SK-N-SH treated with all-trans-retinoic acid at 6 μM for 48 hours (cell line): ENCODE data around the gene FOXA2.

ENCODE experiments used
- ATAC-seq: fragments of 200-7000 bp; cut with Tn5 transposase; 3 replicates; pipeline ENCODE4 v1.9.1; 2020; ENCODE audit warnings: mild to moderate bottlenecking, moderate library complexity
- ARNTL ChIP-seq: fragments of 450-650 bp; formaldehyde crosslinking; IDR thresholded peaks from 2 replicates; pipeline ENCODE4 v1.5.0; 2020; ENCODE audit warnings: low read depth, mild to moderate bottlenecking, moderate library complexity, borderline replicate concordance
- BACH2 ChIP-seq: fragments of 250-450 bp; sonication (Bioruptor Pico); IDR thresholded peaks from 2 replicates; pipeline ENCODE4 v1.9.0; 2021; ENCODE audit warnings: mild to moderate bottlenecking, borderline replicate concordance
- CSDC2 ChIP-seq: fragments of 250-450 bp; sonication (Bioruptor Pico); IDR thresholded peaks from 2 replicates; pipeline ENCODE4 v1.5.0; 2020; ENCODE audit warnings: mild to moderate bottlenecking, moderate library complexity
- ESRRG ChIP-seq: fragments of 250-450 bp; sonication (Bioruptor Pico); IDR thresholded peaks from 2 replicates; pipeline ENCODE4 v1.6.1; 2021; ENCODE audit warnings: mild to moderate bottlenecking
- GLIS3 ChIP-seq: fragments of 250-450 bp; sonication (Bioruptor Pico); IDR thresholded peaks from 2 replicates; pipeline ENCODE4 v1.5.0; 2020; ENCODE audit warnings: mild to moderate bottlenecking, moderate library complexity
- ISL1 ChIP-seq: fragments of 250-450 bp; sonication (Bioruptor Pico); IDR thresholded peaks from 2 replicates; pipeline ENCODE4 v2.1.2; 2022; ENCODE audit warnings: mild to moderate bottlenecking, moderate library complexity
- OSR1 ChIP-seq: fragments of 250-450 bp; sonication (Bioruptor Pico); IDR thresholded peaks from 2 replicates; pipeline ENCODE4 v1.8.0; 2022; ENCODE audit warnings: moderate library complexity, mild to moderate bottlenecking, inconsistent platforms
- PPARA ChIP-seq: fragments of 250-450 bp; sonication (Bioruptor Pico); IDR thresholded peaks from 2 replicates; pipeline ENCODE4 v1.5.0; 2020; ENCODE audit warnings: mild to moderate bottlenecking, borderline replicate concordance
- RARB ChIP-seq: fragments of 250-450 bp; sonication (Bioruptor Pico); IDR thresholded peaks from 2 replicates; pipeline ENCODE4 v1.8.0; 2021; ENCODE audit warnings: mild to moderate bottlenecking, moderate library complexity
- TCF4 ChIP-seq: fragments of 250-450 bp; sonication (Bioruptor Pico); IDR thresholded peaks from 2 replicates; pipeline ENCODE4 v1.8.0; 2021; ENCODE audit warnings: mild to moderate bottlenecking, moderate library complexity, borderline replicate concordance
- TSHZ2 ChIP-seq: fragments of 250-450 bp; sonication (Bioruptor Pico); IDR thresholded peaks from 2 replicates; pipeline ENCODE4 v1.5.0; 2020; ENCODE audit warnings: mild to moderate bottlenecking, moderate library complexity
- ZC3H10 ChIP-seq: fragments of 250-450 bp; sonication (Bioruptor Pico); IDR thresholded peaks from 2 replicates; pipeline ENCODE4 v1.5.1; 2021; ENCODE audit warnings: mild to moderate bottlenecking, moderate library complexity
- ZFP3 ChIP-seq: fragments of 250-450 bp; sonication (Bioruptor Pico); IDR thresholded peaks from 2 replicates; pipeline ENCODE4 v1.5.0; 2020; ENCODE audit warnings: mild to moderate bottlenecking, moderate library complexity
- ZFP30 ChIP-seq: fragments of 450-650 bp; formaldehyde crosslinking; IDR thresholded peaks from 2 replicates; pipeline ENCODE4 v1.5.0; 2022; ENCODE audit warnings: mild to moderate bottlenecking, moderate library complexity
- ZNF565 ChIP-seq: fragments of 450-650 bp; formaldehyde crosslinking; conservative IDR thresholded peaks from 2 replicates; pipeline ENCODE4 v1.5.0; 2020; ENCODE audit warnings: low read depth, mild to moderate bottlenecking, moderate library complexity
- ZNF70 ChIP-seq: fragments of 450-650 bp; formaldehyde crosslinking; IDR thresholded peaks from 2 replicates; pipeline ENCODE4 v1.5.0; 2020; ENCODE audit warnings: mild to moderate bottlenecking, moderate library complexity
- ZNF8 ChIP-seq: fragments of 450-650 bp; formaldehyde crosslinking; IDR thresholded peaks from 2 replicates; pipeline ENCODE4 v1.5.0; 2020; ENCODE audit warnings: mild to moderate bottlenecking, moderate library complexity
- TF ChIP-seq, protein P1 (sequence below): fragments of 250-450 bp; sonication (Bioruptor Pico); IDR thresholded peaks from 2 replicates; pipeline ENCODE4 v1.8.0; 2020; ENCODE audit warnings: mild to moderate bottlenecking, moderate library complexity, borderline replicate concordance
- TF ChIP-seq, protein P2 (sequence below): fragments of 250-450 bp; sonication (Bioruptor Pico); IDR thresholded peaks from 2 replicates; pipeline ENCODE4 v1.8.0; 2021; ENCODE audit warnings: low read depth, mild to moderate bottlenecking, moderate library complexity, borderline replicate concordance
- TF ChIP-seq, protein P3 (sequence below): fragments of 250-450 bp; sonication (Bioruptor Pico); IDR thresholded peaks from 2 replicates; pipeline ENCODE4 v1.5.1; 2021; ENCODE audit warnings: mild to moderate bottlenecking, moderate library complexity

Gene FOXA2

DNA sequence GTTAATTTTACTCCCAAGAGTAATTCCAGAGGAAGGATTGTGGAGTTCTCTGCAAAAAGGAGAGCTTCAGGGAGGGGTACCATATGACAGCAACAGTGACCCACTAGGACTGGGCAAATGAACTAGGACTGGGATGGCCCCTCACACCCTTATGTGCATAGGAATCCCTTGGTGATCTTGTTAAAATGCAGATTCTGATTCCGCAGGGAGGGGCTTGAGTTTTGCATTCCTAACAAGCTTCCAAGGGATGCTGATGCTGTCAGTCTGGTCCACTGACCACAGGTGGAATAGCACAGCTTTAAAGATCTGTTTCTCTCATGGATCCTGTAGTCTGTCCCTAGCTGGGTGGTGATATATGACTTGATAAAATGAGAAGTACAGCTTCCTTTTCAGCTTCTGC, 6.3 kb upstream of the FOXA2 start:
- TF ChIP-seq ZNF565 (CRISPR knock-in tag) (no peak), PPARA (CRISPR knock-in tag) (no peak), CSDC2 (CRISPR knock-in tag) (no peak), ZFP3 (CRISPR knock-in tag) (no peak), OSR1 (CRISPR knock-in tag) (no peak), ZC3H10 (CRISPR knock-in tag) (no peak), TCF4 (no peak), ISL1 (CRISPR knock-in tag) (no peak), TSHZ2 (CRISPR knock-in tag) (no peak), ZFP30 (CRISPR knock-in tag) (no peak), ARNTL (no peak), GLIS3 (CRISPR knock-in tag) (no peak), ZNF8 (CRISPR knock-in tag) (no peak), ESRRG (CRISPR knock-in tag) (no peak), BACH2 (CRISPR knock-in tag) (no peak), RARB (CRISPR knock-in tag) (no peak), ZNF70 (CRISPR knock-in tag) (no peak)
- TF ChIP-seq, protein P1, sequence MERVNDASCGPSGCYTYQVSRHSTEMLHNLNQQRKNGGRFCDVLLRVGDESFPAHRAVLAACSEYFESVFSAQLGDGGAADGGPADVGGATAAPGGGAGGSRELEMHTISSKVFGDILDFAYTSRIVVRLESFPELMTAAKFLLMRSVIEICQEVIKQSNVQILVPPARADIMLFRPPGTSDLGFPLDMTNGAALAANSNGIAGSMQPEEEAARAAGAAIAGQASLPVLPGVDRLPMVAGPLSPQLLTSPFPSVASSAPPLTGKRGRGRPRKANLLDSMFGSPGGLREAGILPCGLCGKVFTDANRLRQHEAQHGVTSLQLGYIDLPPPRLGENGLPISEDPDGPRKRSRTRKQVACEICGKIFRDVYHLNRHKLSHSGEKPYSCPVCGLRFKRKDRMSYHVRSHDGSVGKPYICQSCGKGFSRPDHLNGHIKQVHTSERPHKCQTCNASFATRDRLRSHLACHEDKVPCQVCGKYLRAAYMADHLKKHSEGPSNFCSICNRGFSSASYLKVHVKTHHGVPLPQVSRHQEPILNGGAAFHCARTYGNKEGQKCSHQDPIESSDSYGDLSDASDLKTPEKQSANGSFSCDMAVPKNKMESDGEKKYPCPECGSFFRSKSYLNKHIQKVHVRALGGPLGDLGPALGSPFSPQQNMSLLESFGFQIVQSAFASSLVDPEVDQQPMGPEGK (CRISPR knock-in tag) = no peak
- TF ChIP-seq, protein P2, sequence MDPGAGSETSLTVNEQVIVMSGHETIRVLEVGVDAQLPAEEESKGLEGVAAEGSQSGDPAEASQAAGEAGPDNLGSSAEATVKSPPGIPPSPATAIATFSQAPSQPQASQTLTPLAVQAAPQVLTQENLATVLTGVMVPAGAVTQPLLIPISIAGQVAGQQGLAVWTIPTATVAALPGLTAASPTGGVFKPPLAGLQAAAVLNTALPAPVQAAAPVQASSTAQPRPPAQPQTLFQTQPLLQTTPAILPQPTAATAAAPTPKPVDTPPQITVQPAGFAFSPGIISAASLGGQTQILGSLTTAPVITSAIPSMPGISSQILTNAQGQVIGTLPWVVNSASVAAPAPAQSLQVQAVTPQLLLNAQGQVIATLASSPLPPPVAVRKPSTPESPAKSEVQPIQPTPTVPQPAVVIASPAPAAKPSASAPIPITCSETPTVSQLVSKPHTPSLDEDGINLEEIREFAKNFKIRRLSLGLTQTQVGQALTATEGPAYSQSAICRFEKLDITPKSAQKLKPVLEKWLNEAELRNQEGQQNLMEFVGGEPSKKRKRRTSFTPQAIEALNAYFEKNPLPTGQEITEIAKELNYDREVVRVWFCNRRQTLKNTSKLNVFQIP (CRISPR knock-in tag) = no peak
- TF ChIP-seq, protein P3, sequence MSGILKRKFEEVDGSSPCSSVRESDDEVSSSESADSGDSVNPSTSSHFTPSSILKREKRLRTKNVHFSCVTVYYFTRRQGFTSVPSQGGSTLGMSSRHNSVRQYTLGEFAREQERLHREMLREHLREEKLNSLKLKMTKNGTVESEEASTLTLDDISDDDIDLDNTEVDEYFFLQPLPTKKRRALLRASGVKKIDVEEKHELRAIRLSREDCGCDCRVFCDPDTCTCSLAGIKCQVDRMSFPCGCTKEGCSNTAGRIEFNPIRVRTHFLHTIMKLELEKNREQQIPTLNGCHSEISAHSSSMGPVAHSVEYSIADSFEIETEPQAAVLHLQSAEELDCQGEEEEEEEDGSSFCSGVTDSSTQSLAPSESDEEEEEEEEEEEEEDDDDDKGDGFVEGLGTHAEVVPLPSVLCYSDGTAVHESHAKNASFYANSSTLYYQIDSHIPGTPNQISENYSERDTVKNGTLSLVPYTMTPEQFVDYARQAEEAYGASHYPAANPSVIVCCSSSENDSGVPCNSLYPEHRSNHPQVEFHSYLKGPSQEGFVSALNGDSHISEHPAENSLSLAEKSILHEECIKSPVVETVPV (CRISPR knock-in tag) = no peak
- ATAC-seq = no peak

DNA sequence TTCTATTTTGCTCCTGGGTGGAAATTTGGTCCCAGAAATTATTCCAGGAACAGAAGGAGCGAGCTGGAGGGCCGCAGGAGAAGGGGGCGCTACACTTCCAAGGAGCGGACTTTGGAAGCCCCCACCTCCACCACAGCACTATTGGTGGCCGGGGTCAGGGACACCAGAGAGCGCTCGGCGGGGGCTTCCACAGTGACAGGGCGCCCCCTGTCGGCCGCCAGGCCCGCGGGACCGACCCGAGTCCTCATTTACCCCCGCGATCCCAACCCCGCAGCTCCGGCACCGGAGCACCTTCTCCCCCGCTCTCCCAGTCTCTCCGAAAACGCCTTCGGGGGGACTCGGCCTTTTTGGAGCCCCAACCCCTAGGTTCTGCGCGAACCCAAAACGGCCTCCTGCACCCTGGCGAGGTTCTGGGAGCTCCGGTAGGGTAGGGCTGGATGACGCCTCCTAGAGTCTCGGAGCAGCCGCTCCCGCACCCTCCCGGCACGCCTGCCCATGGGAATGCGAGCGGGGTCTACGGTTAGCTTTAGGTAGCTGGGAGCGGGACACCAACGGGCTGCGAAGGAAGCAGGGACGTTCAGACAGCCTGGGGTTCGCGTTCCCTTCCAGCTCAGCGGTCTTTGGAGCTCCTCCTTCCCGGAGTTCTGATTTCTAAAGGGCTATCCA, 2.4 kb upstream of the FOXA2 start:
- peak; percentile 72 for ATAC-seq
- no peak for TF ChIP-seq ZNF565 (CRISPR knock-in tag)
- TF ChIP-seq ZFP3 (CRISPR knock-in tag) = no peak
- no peak for TF ChIP-seq ESRRG (CRISPR knock-in tag)
- TF ChIP-seq, protein P3 (CRISPR knock-in tag) = no peak
- no peak for TF ChIP-seq CSDC2 (CRISPR knock-in tag)
- TF ChIP-seq ZFP30 (CRISPR knock-in tag) = no peak

- ATAC-seq = peak; percentile 11; the same call in 1 of the 3 replicates
- TF ChIP-seq, protein P1 (CRISPR knock-in tag) = no peak
- TF ChIP-seq RARB (CRISPR knock-in tag) (no peak), ZFP30 (CRISPR knock-in tag) (no peak), GLIS3 (CRISPR knock-in tag) (no peak), BACH2 (CRISPR knock-in tag) (no peak), OSR1 (CRISPR knock-in tag) (no peak)
- TF ChIP-seq, protein P3 (CRISPR knock-in tag) = no peak
Observed at GRCh38 chr20:22585786-22586493, 1.6 kb upstream of the FOXA2 start.
